LNCAP (cell line): ENCODE data around the gene LILRA1.

Experiments used
- CTCF ChIP-seq: fragments of 450-650 bp; IDR thresholded peaks from 2 replicates; pipeline ENCODE4 v1.5.1; 2017; ENCODE audit warnings: mild to moderate bottlenecking

Gene LILRA1

GRCh38 chr19:54574051-54574450 is 19.4 kb upstream of the LILRA1 start:
- no peak for TF ChIP-seq CTCF

- no peak for TF ChIP-seq CTCF
These were observed 18.8 kb upstream of the LILRA1 start for GRCh38 chr19:54574527-54575056.

GRCh38 chr19:54576411-54576976 is 16.9 kb upstream of the LILRA1 start:
- TF ChIP-seq CTCF: no peak

- no peak for TF ChIP-seq CTCF
These were observed 16.1 kb upstream of the LILRA1 start for GRCh38 chr19:54577334-54577733.

- TF ChIP-seq CTCF: no peak
These were observed 7.0 kb upstream of the LILRA1 start for GRCh38 chr19:54586397-54586796.

GRCh38 chr19:54587026-54587425 is 6.4 kb upstream of the LILRA1 start:
- TF ChIP-seq CTCF: no peak

- no peak for TF ChIP-seq CTCF
These were observed 1.3 kb downstream of the LILRA1 start for GRCh38 chr19:54594737-54595136.

- no peak for TF ChIP-seq CTCF
These were observed 6.8 kb downstream of the LILRA1 start for GRCh38 chr19:54600212-54600611.
